GM23338 (cell line): ENCODE data around the gene SSMEM1.

Experiments
- CREB1 ChIP-seq: fragments of 250-450 bp; sonication (Bioruptor Pico); IDR thresholded peaks from 2 replicates; pipeline ENCODE4 v1.5.0; 2020; ENCODE audit warnings: low read depth, mild to moderate bottlenecking, moderate library complexity
- EZH2 ChIP-seq: fragments of 200-600 bp; sonication (generic); IDR thresholded peaks from one replicate; pipeline ENCODE4 v1.8.0; 2017; ENCODE audit warnings: antibody characterized with exemption, mild to moderate bottlenecking, low read depth; ENCODE audit not compliant: unreplicated experiment
- POLR2AphosphoS5 ChIP-seq: IDR thresholded peaks from 2 replicates; pipeline ENCODE4 v1.6.1; 2016; ENCODE audit warnings: antibody characterized with exemption, low read depth
- STAT1 ChIP-seq: IDR thresholded peaks from one replicate; pipeline ENCODE4 v1.6.1; 2016; ENCODE audit warnings: antibody characterized with exemption; ENCODE audit not compliant: unreplicated experiment
- ZNF331 ChIP-seq: fragments of 250-450 bp; sonication (Bioruptor Pico); IDR thresholded peaks from 2 replicates; pipeline ENCODE4 v1.5.0; 2020; ENCODE audit warnings: low read depth, mild to moderate bottlenecking, moderate library complexity
- TF ChIP-seq, protein P1 (sequence below), 2 experiments: fragments of 200-600 bp in 1 of 2; sonication (generic) in 1 of 2; conservative IDR thresholded peaks; 2 replicates each; pipeline versions ENCODE4 v1.5.1 to v1.6.1; 2016 to 2017; ENCODE audit warnings: antibody characterized with exemption in 2 of 2, low read depth in 2 of 2, mild to moderate bottlenecking in 2 of 2, moderate library complexity in 1 of 2
- TF ChIP-seq, protein P2 (sequence below): IDR thresholded peaks from one replicate; pipeline ENCODE4 v1.6.1; 2018; ENCODE audit warnings: antibody characterized with exemption; ENCODE audit not compliant: unreplicated experiment

DNA sequence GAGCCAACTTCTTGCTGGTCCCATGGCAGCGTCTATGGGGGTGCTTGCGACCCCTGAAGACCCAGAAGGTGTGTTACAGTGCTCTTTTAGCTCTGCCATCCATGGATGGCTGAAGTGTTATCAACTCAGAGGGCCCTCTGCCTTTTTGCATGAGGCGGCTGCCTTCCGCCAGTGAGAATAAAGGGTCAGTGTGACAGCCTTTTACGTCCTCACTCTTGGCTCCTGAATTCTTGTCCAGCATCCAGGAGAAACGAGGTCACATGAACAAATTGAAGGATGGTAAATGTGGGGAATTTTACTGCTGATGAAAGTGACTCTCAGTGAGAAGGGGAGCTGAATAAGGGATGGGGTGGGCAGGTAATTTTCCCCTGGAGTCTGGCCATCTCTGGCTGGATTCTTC is 24.1 kb downstream of the SSMEM1 start:
- TF ChIP-seq CREB1 (CRISPR knock-in tag) (no peak), EZH2 (no peak), STAT1 (no peak), ZNF331 (CRISPR knock-in tag) (no peak), POLR2AphosphoS5 (no peak)
- TF ChIP-seq, protein P1, sequence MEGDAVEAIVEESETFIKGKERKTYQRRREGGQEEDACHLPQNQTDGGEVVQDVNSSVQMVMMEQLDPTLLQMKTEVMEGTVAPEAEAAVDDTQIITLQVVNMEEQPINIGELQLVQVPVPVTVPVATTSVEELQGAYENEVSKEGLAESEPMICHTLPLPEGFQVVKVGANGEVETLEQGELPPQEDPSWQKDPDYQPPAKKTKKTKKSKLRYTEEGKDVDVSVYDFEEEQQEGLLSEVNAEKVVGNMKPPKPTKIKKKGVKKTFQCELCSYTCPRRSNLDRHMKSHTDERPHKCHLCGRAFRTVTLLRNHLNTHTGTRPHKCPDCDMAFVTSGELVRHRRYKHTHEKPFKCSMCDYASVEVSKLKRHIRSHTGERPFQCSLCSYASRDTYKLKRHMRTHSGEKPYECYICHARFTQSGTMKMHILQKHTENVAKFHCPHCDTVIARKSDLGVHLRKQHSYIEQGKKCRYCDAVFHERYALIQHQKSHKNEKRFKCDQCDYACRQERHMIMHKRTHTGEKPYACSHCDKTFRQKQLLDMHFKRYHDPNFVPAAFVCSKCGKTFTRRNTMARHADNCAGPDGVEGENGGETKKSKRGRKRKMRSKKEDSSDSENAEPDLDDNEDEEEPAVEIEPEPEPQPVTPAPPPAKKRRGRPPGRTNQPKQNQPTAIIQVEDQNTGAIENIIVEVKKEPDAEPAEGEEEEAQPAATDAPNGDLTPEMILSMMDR (conservative IDR thresholded peaks at IDR 0.05; ENCODE audit: low read depth in 2 of 2), result no peak
- TF ChIP-seq, protein P2, sequence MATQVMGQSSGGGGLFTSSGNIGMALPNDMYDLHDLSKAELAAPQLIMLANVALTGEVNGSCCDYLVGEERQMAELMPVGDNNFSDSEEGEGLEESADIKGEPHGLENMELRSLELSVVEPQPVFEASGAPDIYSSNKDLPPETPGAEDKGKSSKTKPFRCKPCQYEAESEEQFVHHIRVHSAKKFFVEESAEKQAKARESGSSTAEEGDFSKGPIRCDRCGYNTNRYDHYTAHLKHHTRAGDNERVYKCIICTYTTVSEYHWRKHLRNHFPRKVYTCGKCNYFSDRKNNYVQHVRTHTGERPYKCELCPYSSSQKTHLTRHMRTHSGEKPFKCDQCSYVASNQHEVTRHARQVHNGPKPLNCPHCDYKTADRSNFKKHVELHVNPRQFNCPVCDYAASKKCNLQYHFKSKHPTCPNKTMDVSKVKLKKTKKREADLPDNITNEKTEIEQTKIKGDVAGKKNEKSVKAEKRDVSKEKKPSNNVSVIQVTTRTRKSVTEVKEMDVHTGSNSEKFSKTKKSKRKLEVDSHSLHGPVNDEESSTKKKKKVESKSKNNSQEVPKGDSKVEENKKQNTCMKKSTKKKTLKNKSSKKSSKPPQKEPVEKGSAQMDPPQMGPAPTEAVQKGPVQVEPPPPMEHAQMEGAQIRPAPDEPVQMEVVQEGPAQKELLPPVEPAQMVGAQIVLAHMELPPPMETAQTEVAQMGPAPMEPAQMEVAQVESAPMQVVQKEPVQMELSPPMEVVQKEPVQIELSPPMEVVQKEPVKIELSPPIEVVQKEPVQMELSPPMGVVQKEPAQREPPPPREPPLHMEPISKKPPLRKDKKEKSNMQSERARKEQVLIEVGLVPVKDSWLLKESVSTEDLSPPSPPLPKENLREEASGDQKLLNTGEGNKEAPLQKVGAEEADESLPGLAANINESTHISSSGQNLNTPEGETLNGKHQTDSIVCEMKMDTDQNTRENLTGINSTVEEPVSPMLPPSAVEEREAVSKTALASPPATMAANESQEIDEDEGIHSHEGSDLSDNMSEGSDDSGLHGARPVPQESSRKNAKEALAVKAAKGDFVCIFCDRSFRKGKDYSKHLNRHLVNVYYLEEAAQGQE, result no peak
